Esophagus (tissue), 2 donors: ENCODE results near the gene QRFP. TPM values are rescaled to one million over a fixed set of nuclear protein-coding genes. Genes with fewer than 3 reads are reported as not detected.

Source experiments
- H3K27ac ChIP-seq, 2 donors: one replicate each; pipeline ENCODE4 v1.5.1; 2013; ENCODE audit warnings: low read depth in 2 of 2, mild to moderate bottlenecking in 2 of 2, inconsistent platforms in 1 of 2, low read length in 1 of 2, moderate library complexity in 1 of 2
- H3K27me3 ChIP-seq, 2 donors: one replicate each; pipeline ENCODE4 v1.6.1; 2013; ENCODE audit warnings: low read length in 2 of 2, control low read depth in 1 of 2, mild to moderate bottlenecking in 1 of 2; ENCODE audit not compliant: insufficient read depth in 2 of 2, control insufficient read depth in 1 of 2
- H3K36me3 ChIP-seq, 2 donors: one replicate each; pipeline ENCODE4 v1.6.1; 2013; ENCODE audit warnings: low read length in 1 of 2; ENCODE audit not compliant: control insufficient read depth in 2 of 2, insufficient read depth in 2 of 2
- H3K4me1 ChIP-seq, 2 donors: one replicate each; pipeline ENCODE4 v1.6.1; 2013; ENCODE audit warnings: low read length in 1 of 2; ENCODE audit not compliant: control insufficient read depth in 2 of 2, insufficient read depth in 2 of 2
- H3K4me3 ChIP-seq, 2 donors: one replicate each; pipeline ENCODE4 v1.5.1; 2013; ENCODE audit warnings: low read length in 2 of 2, mild to moderate bottlenecking in 2 of 2, low read depth in 1 of 2, moderate library complexity in 1 of 2
- H3K9me3 ChIP-seq, 2 donors: one replicate each; pipeline ENCODE4 v1.6.1; 2013; ENCODE audit warnings: mild to moderate bottlenecking in 2 of 2, low read depth in 1 of 2, low read length in 1 of 2, moderate library complexity in 1 of 2; ENCODE audit not compliant: control insufficient read depth in 2 of 2, insufficient read depth in 1 of 2
- WGBS, 2 donors: extraction: QIAGEN DNeasy Blood & Tissue Kit; methylation state at CpG; one replicate each; pipeline ENCODE4 v1.1.7; 2013; 5-methylcytosine and 5-hydroxymethylcytosine counted together
- polyA plus RNA-seq, 2 donors: library from polyadenylated mRNA; stranded (reverse); fragments of 200-250 nt; gene quantifications; one replicate each; pipeline ENCODE4 v1.2.3, GENCODE V29; 2013
- donor health status: healthy with polysubstance abuse.
- donor health status: Bipolar disorder and iron deficiency.

Gene QRFP
- polyA plus RNA-seq, 2 donors: 0.08 to 0.16 TPM

GRCh38 chr9:130865921-130866320, 30.7 kb downstream of the QRFP start:
- Histone ChIP-seq H3K36me3 (peaks cover 0 to 10% of the 10 kb centered on the region in 2 donors), H3K27ac (no peak overlapping the region), H3K4me1 (peaks cover 0 to 10% of the 10 kb centered on the region in 2 donors), H3K4me3 (no peak overlapping the region), H3K9me3 (no peaks in the 10 kb centered on the region), H3K27me3 (no peaks in the 10 kb centered on the region)
- 93 to 97% methylated on average over 3 of the region's 3 CpGs for WGBS, 2 donors

GRCh38 chr9:130864541-130864940, 32.1 kb downstream of the QRFP start:
- peaks cover 0 to 17% of the 10 kb centered on the region in 2 donors for H3K36me3 ChIP-seq
- no peak overlapping the region for H3K4me3 ChIP-seq
- H3K9me3 ChIP-seq: no peaks in the 10 kb centered on the region
- 78 to 85% methylated on average over 6 of the region's 6 CpGs for WGBS, 2 donors
- H3K27me3 ChIP-seq: no peaks in the 10 kb centered on the region
- H3K27ac ChIP-seq: no peak overlapping the region
- peaks cover 0 to 10% of the 10 kb centered on the region in 2 donors for H3K4me1 ChIP-seq

GRCh38 chr9:130862747-130863146, 33.9 kb downstream of the QRFP start:
- 88 to 90% methylated on average over 23 of the region's 23 CpGs for WGBS, 2 donors
- H3K4me3 ChIP-seq: no peak overlapping the region
- H3K9me3 ChIP-seq: no peaks in the 10 kb centered on the region
- peak overlapping the region in 1 of 2 donors; percentile 40 for H3K27ac ChIP-seq
- peaks cover 3 to 23% of the 10 kb centered on the region in 2 donors for H3K36me3 ChIP-seq
- no peaks in the 10 kb centered on the region for H3K27me3 ChIP-seq
- peaks cover 0 to 10% of the 10 kb centered on the region in 2 donors for H3K4me1 ChIP-seq

- Histone ChIP-seq H3K27ac (no peak overlapping the region), H3K36me3 (peaks cover 3 to 25% of the 10 kb centered on the region in 2 donors)
- WGBS, 2 donors: 85 to 90% methylated on average over 8 of the region's 8 CpGs
These were observed 34.4 kb downstream of the QRFP start for GRCh38 chr9:130862217-130862616.

GRCh38 chr9:130861372-130862180, 35.0 kb downstream of the QRFP start:
- Histone ChIP-seq H3K4me1 (peaks cover 0 to 10% of the 10 kb centered on the region in 2 donors), H3K27me3 (no peaks in the 10 kb centered on the region), H3K4me3 (no peak overlapping the region), H3K9me3 (no peaks in the 10 kb centered on the region), H3K27ac (no peak overlapping the region), H3K36me3 (peaks cover 3 to 25% of the 10 kb centered on the region in 2 donors)
- WGBS, 2 donors: 72 to 81% methylated on average over 8 of the region's 8 CpGs

More at GRCh38 chr9:130862217-130862616, 34.4 kb downstream of the QRFP start:
- H3K4me1 ChIP-seq: peaks cover 0 to 10% of the 10 kb centered on the region in 2 donors
- no peaks in the 10 kb centered on the region for H3K9me3 ChIP-seq
- no peak overlapping the region for H3K4me3 ChIP-seq
- no peaks in the 10 kb centered on the region for H3K27me3 ChIP-seq

- H3K9me3 ChIP-seq: no peaks in the 10 kb centered on the region
- H3K27ac ChIP-seq: peak overlapping the region; percentile 62 to 73
- H3K27me3 ChIP-seq: no peaks in the 10 kb centered on the region
- H3K36me3 ChIP-seq: peaks cover 3 to 25% of the 10 kb centered on the region in 2 donors
- H3K4me3 ChIP-seq: no peak overlapping the region
- H3K4me1 ChIP-seq: peaks cover 0 to 10% of the 10 kb centered on the region in 2 donors
- 52 to 54% methylated on average over 28 of the region's 28 CpGs for WGBS, 2 donors
These were observed 35.9 kb downstream of the QRFP start for GRCh38 chr9:130860458-130861316.

- WGBS, 2 donors: 68 to 76% methylated on average over 20 of the region's 20 CpGs
These were observed 37.6 kb downstream of the QRFP start for GRCh38 chr9:130858739-130859705.

GRCh38 chr9:130857864-130858738, 38.5 kb downstream of the QRFP start:
- whole genome bisulfite sequencing, 2 donors: 61 to 69% methylated on average over 22 of the region's 22 CpGs
- Histone ChIP-seq H3K9me3 (no peaks in the 10 kb centered on the region), H3K4me1 (peaks cover 0 to 10% of the 10 kb centered on the region in 2 donors), H3K27ac (peak overlapping the region; percentile 0 to 11), H3K36me3 (peaks cover 6 to 29% of the 10 kb centered on the region in 2 donors), H3K27me3 (no peaks in the 10 kb centered on the region), H3K4me3 (no peak overlapping the region)

More at GRCh38 chr9:130858739-130859705, 37.6 kb downstream of the QRFP start:
- peak overlapping the region; percentile 6 to 59 for H3K27ac ChIP-seq
- no peak overlapping the region for H3K4me3 ChIP-seq
- H3K9me3 ChIP-seq: no peaks in the 10 kb centered on the region
- peaks cover 6 to 28% of the 10 kb centered on the region in 2 donors for H3K36me3 ChIP-seq
- H3K4me1 ChIP-seq: peaks cover 0 to 10% of the 10 kb centered on the region in 2 donors
- no peaks in the 10 kb centered on the region for H3K27me3 ChIP-seq
